CD4-positive, alpha-beta T cell (primary cell): Measurements from ENCODE around the gene SLC44A5. TPM values are rescaled to one million over a fixed set of nuclear protein-coding genes. Genes with fewer than 3 reads are reported as not detected.

ENCODE experiments used
- ATAC-seq: fragments of 200-7000 bp; cut with Tn5 transposase; one replicate; pipeline ENCODE4 v1.10.0; 2022; ENCODE audit warnings: mild to moderate bottlenecking; ENCODE audit not compliant: poor library complexity
- CTCF ChIA-PET: fragments of 350-600 bp; sonication (Branson Sonifier 250); formaldehyde crosslinking; loops from one replicate; lab custom pipeline; 2021; ENCODE audit warnings: antibody characterized with exemption, inconsistent platforms; lab: Charles Lee
- POLR2A ChIA-PET: fragments of 350-600 bp; sonication (Branson Sonifier 250); formaldehyde crosslinking; loops from one replicate; lab custom pipeline; 2021; ENCODE audit warnings: antibody characterized with exemption, inconsistent platforms; lab: Charles Lee
- DNase-seq, 14 experiments: peaks; one replicate each; pipeline ENCODE4 v3.0.0-alpha.2; 2013 to 2020; ENCODE audit warnings: mixed read lengths in 2 of 14
- H3K27ac ChIP-seq, 2 donors: one replicate each; pipeline versions ENCODE4 v1.5.1 to v1.7.0; 2013; ENCODE audit warnings: low read length in 2 of 2, low read depth in 1 of 2, mild to moderate bottlenecking in 1 of 2
- H3K27me3 ChIP-seq, 2 experiments: 1 replicate in 1 of 2; 2 replicates in 1 of 2; pipeline versions ENCODE4 v1.6.1 to v1.7.0; 2013; ENCODE audit warnings: low read length in 2 of 2, control low read depth in 1 of 2, mild to moderate bottlenecking in 1 of 2, moderate library complexity in 1 of 2; ENCODE audit not compliant: insufficient read depth in 2 of 2, control insufficient read depth in 1 of 2
- H3K36me3 ChIP-seq: one replicate; pipeline ENCODE4 v1.6.1; 2013; ENCODE audit warnings: low read length, control low read depth; ENCODE audit not compliant: insufficient read depth
- H3K4me1 ChIP-seq: one replicate; pipeline ENCODE4 v1.6.1; 2013; ENCODE audit warnings: low read length, control low read depth; ENCODE audit not compliant: insufficient read depth
- H3K4me3 ChIP-seq: one replicate; pipeline ENCODE4 v1.5.1; 2013; ENCODE audit warnings: mild to moderate bottlenecking, low read length, moderate library complexity
- H3K9me3 ChIP-seq, 2 experiments: 1 replicate in 1 of 2; 2 replicates in 1 of 2; pipeline versions ENCODE4 v1.6.1 to v1.7.0; 2013; ENCODE audit warnings: low read length in 2 of 2, mild to moderate bottlenecking in 2 of 2, control low read depth in 1 of 2, moderate library complexity in 1 of 2; ENCODE audit not compliant: control insufficient read depth in 1 of 2, insufficient read depth in 1 of 2
- H3K27ac Mint-ChIP-seq: one replicate; pipeline ENCODE4 v1.8.0; 2020; ENCODE audit warnings: mixed read lengths
- H3K27me3 Mint-ChIP-seq: one replicate; pipeline ENCODE4 v1.8.0; 2021; ENCODE audit warnings: mixed read lengths
- H3K36me3 Mint-ChIP-seq: one replicate; pipeline ENCODE4 v1.8.0; 2021; ENCODE audit warnings: low read depth, mixed read lengths
- H3K4me1 Mint-ChIP-seq: one replicate; pipeline ENCODE4 v1.8.0; 2021; ENCODE audit warnings: low read depth, mixed read lengths
- H3K4me3 Mint-ChIP-seq: one replicate; pipeline ENCODE4 v1.8.0; 2020; ENCODE audit warnings: mild to moderate bottlenecking, mixed read lengths
- H3K9me3 Mint-ChIP-seq: one replicate; pipeline ENCODE4 v1.8.0; 2020; ENCODE audit warnings: mixed read lengths
- CTCF ChIP-seq: fragments of 200-600 bp; IDR thresholded peaks from one replicate; pipeline ENCODE4 v1.8.0; 2022; ENCODE audit warnings: antibody characterized with exemption, mild to moderate bottlenecking
- intact Hi-C, 2 experiments: fragments of 100-400 bp; cut with DNase I in 1 of 2; cut with micrococcal nuclease in 1 of 2; formaldehyde crosslinking; loops; one replicate each; pipeline versions ENCODE4 v1.15.1 to v1.9.0; 2023 to 2025; cut with DNase I, micrococcal nuclease
- total RNA-seq, 174 experiments: library from RNA in 2 of 174; stranded (reverse) in 2 of 174; gene quantifications; one replicate each; pipeline ENCODE4 v1.2.3 and lab custom pipeline; 2021 to 2026

SLC44A5 gene
- total RNA-seq, 2 experiments from 2014 or later = not detected

- CTCF ChIA-PET = no interaction called here
- H3K36me3 Mint-ChIP-seq = no peaks in the 10 kb centered on the region
- POLR2A ChIA-PET = no interaction called here
Observed at GRCh38 chr1:75202751-75203150, 408.2 kb downstream of the SLC44A5 start.

GRCh38 chr1:75198761-75199160 is 412.2 kb downstream of the SLC44A5 start:
- no peaks in the 10 kb centered on the region for H3K9me3 ChIP-seq

More at GRCh38 chr1:75202751-75203150, 408.2 kb downstream of the SLC44A5 start:
- Histone ChIP-seq H3K36me3 (no peaks in the 10 kb centered on the region), H3K4me1 (no peaks in the 10 kb centered on the region), H3K9me3 (no peaks in the 10 kb centered on the region), H3K4me3 (no peak overlapping the region), H3K27me3 (no peaks in the 10 kb centered on the region), H3K27ac (no peak overlapping the region)
- intact Hi-C loops = loop anchor here in 1 of 2 experiments (5.0 kb wide), 1 partner anchor 430 kb away; no protein-coding TSS in a partner anchor
- Mint-ChIP-seq H3K27ac (no peak overlapping the region), H3K27me3 (no peaks in the 10 kb centered on the region), H3K4me3 (no peak overlapping the region), H3K4me1 (no peaks in the 10 kb centered on the region), H3K9me3 (no peaks in the 10 kb centered on the region)
- DNase-seq (no peak), ATAC-seq (no peak)
- no peak for TF ChIP-seq CTCF

DNA sequence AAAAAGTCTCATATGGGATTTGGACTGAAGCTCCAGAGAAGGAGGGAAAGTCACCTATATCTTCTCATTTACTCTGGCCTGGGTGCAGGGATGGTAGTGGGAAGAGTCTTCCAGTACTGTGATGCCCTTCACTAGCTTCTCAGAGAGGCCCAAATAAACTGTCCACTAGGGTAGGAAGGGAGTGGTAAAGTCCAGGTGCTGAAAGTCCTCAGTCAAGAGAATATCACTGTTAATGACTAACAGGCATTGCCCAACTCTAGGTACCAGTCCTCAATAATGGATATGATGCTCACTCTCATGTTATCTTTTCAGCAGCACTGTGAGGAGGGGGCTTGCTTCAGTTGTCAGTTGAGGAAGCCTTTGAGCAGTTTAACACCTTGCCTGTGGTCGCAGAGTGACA is 412.8 kb downstream of the SLC44A5 start:
- no peaks in the 10 kb centered on the region for H3K9me3 ChIP-seq
- no peaks in the 10 kb centered on the region for H3K4me1 Mint-ChIP-seq

More at GRCh38 chr1:75198761-75199160, 412.2 kb downstream of the SLC44A5 start:
- H3K27ac ChIP-seq = no peak overlapping the region
- H3K4me3 ChIP-seq = no peak overlapping the region
- H3K9me3 Mint-ChIP-seq = no peaks in the 10 kb centered on the region
- intact Hi-C loops = no loop called here
- no peaks in the 10 kb centered on the region for H3K27me3 ChIP-seq
- H3K36me3 Mint-ChIP-seq = no peaks in the 10 kb centered on the region
- no peak overlapping the region for H3K27ac Mint-ChIP-seq
- ChIA-PET POLR2A (no interaction called here), CTCF (no interaction called here)
- H3K4me3 Mint-ChIP-seq = no peak overlapping the region
- peaks cover 5% of the 10 kb centered on the region for H3K27me3 Mint-ChIP-seq
- no peak for DNase-seq
- no peak for ATAC-seq
- no peaks in the 10 kb centered on the region for H3K36me3 ChIP-seq
- H3K4me1 Mint-ChIP-seq = no peaks in the 10 kb centered on the region
- TF ChIP-seq CTCF = no peak
- H3K4me1 ChIP-seq = no peaks in the 10 kb centered on the region

More for the DNA sequence above, 412.8 kb downstream of the SLC44A5 start:
- Histone ChIP-seq H3K27me3 (no peaks in the 10 kb centered on the region), H3K4me1 (no peaks in the 10 kb centered on the region), H3K4me3 (no peak overlapping the region), H3K36me3 (no peaks in the 10 kb centered on the region), H3K27ac (no peak overlapping the region)
- TF ChIP-seq CTCF = no peak
- Mint-ChIP-seq H3K9me3 (no peaks in the 10 kb centered on the region), H3K4me3 (no peak overlapping the region), H3K36me3 (no peaks in the 10 kb centered on the region), H3K27me3 (peaks cover 5% of the 10 kb centered on the region), H3K27ac (no peak overlapping the region)
- ChIA-PET CTCF (no interaction called here), POLR2A (no interaction called here)
- no peak for DNase-seq
- intact Hi-C loops = no loop called here
- no peak for ATAC-seq
